Stimulated activated CD8-positive, alpha-beta memory T cell treated with anti-CD3 and anti-CD28 coated beads, Interleukin-2, amount 100 ng/mL, for 48 hours (primary cell): ENCODE measurements around the gene NF2.

Source experiments
- DNase-seq, 2 donors: peaks; one replicate each; pipeline ENCODE4 v3.0.0-alpha.2; 2020; ENCODE audit warnings: low read depth in 2 of 2

The NF2 gene

GRCh38 chr22:29631725-29632124, 28.3 kb downstream of the NF2 start:
- DNase-seq = no peak

GRCh38 chr22:29632672-29633071, 29.2 kb downstream of the NF2 start:
- no peak for DNase-seq

DNA sequence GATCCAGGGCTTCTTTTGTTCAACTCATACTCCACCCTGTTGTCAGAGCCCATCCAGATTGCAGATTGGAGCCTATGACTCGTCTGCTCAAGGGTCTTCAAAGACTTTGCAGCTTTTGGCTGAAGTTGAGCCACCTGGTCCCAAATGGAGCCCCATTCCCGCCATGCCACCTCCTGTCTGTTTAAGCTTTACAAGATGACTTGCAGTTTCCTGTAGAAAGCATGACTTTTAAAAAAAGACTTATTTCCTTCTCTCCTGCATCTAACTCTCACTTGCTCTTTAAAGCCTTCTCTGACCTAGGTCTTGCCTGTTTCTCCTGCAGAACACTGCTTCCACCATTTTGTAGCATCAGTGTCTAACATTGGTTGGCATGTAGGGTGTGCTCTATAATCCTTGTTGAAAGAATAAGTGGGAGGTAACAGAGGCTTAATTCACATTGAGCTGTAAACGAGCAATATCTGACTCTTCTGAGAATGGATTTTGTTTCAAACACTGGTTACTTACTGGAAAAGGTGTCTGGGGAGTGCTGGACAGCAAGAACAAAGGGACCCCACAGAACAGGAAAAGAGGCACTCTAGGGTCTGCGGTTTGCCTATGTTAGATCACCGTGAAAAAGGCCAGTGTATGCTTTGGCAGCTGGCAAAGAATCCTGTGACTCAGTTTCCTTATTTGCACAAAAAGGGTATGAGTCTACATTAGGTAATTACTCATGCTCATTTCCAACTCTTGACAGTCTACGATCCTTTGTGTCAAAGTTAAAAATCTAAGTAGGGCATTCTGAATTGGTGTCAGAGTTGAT, 30.3 kb downstream of the NF2 start:
- DNase-seq = no peak

DNA sequence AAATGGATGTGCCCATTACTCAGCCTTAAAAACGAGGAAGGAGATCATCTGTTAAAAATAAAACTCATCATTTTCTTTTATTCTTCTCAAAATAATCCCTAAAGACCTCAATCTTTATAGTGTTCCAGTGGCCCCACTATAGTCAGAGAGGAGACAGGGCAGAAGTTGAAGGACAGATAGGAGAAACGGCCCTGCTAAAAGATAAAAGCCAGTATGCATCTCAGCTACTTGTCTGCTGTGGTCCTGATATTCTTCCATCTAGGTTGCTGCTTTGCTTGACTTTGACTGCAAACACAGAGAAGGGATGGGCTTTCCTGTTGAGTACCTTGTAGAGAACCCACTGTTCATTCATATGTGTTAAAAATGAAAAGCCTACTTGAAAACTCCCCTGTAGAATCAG, 31.4 kb downstream of the NF2 start:
- no peak for DNase-seq

- no peak for DNase-seq
These were observed 32.4 kb downstream of the NF2 start for GRCh38 chr22:29635734-29636357.

DNA sequence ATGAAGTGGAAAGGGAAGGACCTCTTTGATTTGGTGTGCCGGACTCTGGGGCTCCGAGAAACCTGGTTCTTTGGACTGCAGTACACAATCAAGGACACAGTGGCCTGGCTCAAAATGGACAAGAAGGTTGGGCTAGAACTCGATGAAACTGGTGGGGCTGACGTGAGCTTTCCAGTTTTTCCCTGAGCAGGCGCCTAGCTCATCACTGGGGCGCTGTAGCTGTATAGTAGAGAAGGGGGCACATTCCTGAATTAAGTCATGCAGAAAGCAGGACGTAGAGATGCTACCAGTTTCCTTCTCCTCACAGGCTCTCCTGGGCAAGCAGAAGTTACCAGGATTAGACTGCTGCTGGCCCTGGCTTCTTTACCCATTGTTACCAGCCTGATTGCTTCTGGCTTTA, 33.3 kb downstream of the NF2 start:
- no peak for DNase-seq

- no peak for DNase-seq
These were observed 33.7 kb downstream of the NF2 start for GRCh38 chr22:29637181-29637580.

GRCh38 chr22:29638678-29639077, 35.2 kb downstream of the NF2 start:
- no peak for DNase-seq

GRCh38 chr22:29639096-29639495, 35.7 kb downstream of the NF2 start:
- no peak for DNase-seq

GRCh38 chr22:29641042-29641699, 37.7 kb downstream of the NF2 start:
- DNase-seq = no peak

DNA sequence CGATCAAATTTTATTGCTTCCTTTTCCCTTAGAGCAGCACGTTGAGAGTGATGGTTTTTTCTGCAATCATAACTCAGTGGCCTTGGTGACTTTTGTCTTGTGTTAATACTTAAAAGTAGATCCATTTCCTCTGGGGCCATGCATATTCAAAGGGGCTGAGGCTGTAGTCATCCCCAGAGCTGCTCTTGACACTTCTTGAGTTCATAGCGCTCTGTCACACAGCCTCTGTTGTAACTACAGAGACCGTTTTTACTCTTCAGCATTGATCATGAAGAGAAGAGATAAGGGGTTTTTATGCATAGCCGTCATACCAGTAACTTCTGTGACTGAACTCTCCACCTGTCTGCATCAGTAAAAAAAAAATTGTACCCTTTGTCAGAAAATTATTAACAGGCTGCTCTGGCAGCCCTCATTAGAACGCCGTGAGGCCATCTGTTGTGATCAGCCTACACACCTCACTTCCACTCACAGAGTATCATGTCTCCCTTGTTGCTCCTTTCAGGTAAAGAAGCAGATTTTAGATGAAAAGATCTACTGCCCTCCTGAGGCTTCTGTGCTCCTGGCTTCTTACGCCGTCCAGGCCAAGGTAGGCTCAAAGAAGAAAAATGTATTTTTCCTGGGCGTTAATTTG, 38.4 kb downstream of the NF2 start:
- DNase-seq = no peak

GRCh38 chr22:29642694-29643093, 39.3 kb downstream of the NF2 start:
- no peak for DNase-seq

DNA sequence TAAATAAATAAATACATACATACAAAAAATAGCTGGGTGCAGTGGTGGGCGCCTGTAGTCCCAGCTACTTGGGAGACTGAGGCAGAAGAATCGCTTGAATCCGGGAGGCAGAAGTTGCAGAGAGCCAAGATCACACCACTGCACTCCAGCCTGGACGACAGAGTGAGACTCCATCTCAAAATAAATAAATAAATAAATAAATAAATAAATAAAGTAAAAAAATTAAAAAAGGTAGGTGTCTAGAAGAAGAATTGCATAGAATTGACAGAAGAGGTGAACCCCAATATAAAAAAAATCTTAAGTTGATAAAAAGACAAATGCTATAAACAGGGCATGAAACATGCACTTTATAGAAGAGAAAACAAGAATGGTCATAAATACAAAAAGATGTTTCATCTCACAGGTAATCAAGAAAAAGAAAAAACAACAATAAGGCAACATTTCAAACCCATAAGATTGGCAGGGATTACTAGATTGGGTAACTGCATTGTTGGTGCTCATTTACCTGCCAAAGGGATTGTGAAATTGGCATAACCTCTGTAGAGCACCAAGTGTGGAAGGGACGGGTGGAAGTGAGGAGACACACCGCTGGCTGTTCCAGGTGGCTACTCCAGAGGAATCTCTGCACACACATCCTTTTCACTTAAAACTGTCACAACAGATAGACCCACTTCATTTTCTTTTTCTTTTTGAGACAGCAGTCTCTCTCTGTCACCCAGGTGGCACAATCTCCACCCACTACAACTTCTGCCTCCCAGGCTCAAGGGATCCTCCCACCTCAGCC, 44.7 kb downstream of the NF2 start:
- no peak for DNase-seq

DNA sequence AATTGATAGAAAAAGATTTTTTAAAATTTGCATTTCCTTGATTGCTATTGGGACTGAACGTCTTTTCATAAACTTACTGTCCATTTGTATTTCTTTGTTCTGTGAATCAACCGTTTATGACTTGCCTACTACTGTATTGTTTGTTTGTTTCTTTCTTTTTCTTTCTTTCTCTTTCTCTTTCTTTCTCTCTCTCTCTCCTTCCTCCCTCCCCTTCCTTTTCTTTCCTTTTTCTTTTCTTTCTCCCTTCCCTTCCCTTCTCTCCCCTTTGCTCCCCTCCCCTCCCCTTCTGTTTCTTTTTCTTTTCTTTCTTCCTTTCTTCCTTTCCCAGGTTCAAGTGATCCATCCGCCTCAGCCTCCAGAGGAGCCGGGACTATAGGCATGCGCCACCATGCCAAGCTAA, 46.9 kb downstream of the NF2 start:
- no peak for DNase-seq

DNA sequence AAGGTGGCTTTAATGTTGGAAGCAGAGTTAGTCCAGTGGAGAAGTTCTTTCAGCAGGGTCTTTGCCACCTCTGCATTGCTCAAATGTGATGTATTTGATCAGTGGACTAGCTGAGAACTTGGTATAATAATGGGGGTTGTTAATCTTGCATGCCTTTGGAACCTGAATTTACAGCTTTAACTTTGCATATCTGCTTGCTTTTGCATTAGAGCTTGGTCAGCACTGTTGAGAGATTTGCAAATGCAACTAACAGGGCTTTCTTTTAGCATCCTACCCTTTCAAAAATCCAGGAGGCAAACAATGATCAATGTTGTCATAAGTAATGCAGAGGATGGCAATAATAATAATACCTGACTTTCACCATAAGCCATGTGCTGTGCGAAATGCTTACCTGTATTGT, 48.2 kb downstream of the NF2 start:
- DNase-seq = no peak

DNA sequence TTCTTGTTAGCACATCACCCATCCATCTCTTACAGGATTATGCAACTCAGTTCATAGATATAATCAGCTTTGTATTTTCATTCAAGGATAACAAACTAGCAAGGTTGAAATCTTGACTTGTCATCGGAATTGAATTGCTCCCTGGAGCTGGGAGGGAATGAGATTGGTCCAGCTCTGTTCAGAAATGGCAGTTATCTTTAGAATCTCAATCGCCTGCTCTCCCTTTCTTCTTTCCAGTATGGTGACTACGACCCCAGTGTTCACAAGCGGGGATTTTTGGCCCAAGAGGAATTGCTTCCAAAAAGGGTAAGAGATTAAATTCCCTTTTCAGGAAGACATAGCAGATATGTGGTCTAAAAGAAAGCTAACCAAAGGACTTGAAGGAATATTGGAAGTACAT, 51.0 kb downstream of the NF2 start:
- no peak for DNase-seq

- no peak for DNase-seq
These were observed 51.4 kb downstream of the NF2 start for GRCh38 chr22:29654882-29655281.

GRCh38 chr22:29658176-29658575, 54.7 kb downstream of the NF2 start:
- no peak for DNase-seq

- DNase-seq = no peak
These were observed 56.6 kb downstream of the NF2 start for GRCh38 chr22:29660021-29660420.

- DNase-seq = no peak
These were observed 57.9 kb downstream of the NF2 start for GRCh38 chr22:29661336-29661735.

GRCh38 chr22:29663180-29663821, 59.9 kb downstream of the NF2 start:
- no peak for DNase-seq
